GM23248 (cell line): ENCODE measurements around the gene NOS1AP.

ENCODE experiments used
- EZH2 ChIP-seq: fragments of 200-600 bp; sonication (generic); IDR thresholded peaks from 2 replicates; pipeline ENCODE4 v1.6.1; 2018; ENCODE audit warnings: antibody characterized with exemption, mild to moderate bottlenecking; ENCODE audit not compliant: insufficient read depth, poor library complexity, severe bottlenecking
- EZH2phosphoT487 ChIP-seq: fragments of 200-600 bp; sonication (generic); IDR thresholded peaks from 2 replicates; pipeline ENCODE4 v1.6.1; 2018; ENCODE audit warnings: antibody characterized with exemption, moderate library complexity, mild to moderate bottlenecking, low read depth; ENCODE audit not compliant: insufficient read depth

DNA sequence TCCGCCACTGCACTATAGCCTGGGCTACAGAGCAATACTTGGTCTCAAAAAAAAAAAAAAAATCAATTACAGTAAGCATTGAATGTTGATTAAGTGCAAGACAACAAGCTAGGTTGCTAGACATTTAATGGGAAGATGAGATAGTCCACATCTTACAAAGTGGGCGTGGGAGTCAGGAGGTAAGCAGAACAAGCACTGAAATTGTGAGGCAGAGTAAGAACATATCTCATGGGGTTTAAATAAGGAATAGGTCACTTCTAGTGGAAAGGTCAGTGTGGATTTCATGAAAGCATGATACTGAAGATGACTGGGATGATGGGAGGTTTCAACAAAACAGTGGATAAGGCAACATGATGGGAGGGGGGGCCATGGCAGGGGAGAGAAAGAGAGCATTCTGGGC is 44.0 kb upstream of the NOS1AP start:
- TF ChIP-seq EZH2 (no peak), EZH2phosphoT487 (no peak)
